Sigmoid colon (tissue), 4 donors: ENCODE measurements around the gene FANCD2.

Source experiments
- CTCF ChIP-seq, 4 experiments: fragments of 450-650 bp in 3 of 4; fragments of 200-600 bp in 1 of 4; IDR thresholded peaks; one replicate each; pipeline ENCODE4 v1.5.1; 2016 to 2019; ENCODE audit warnings: antibody characterized with exemption in 4 of 4, mild to moderate bottlenecking in 3 of 4, moderate library complexity in 2 of 4
- EP300 ChIP-seq, 4 donors: sonication (generic); formaldehyde crosslinking; IDR thresholded peaks; one replicate each; pipeline ENCODE4 v1.6.1; 2017; ENCODE audit warnings: antibody characterized with exemption in 4 of 4
- POLR2AphosphoS5 ChIP-seq, 4 donors: sonication (generic); formaldehyde crosslinking; IDR thresholded peaks; one replicate each; pipeline ENCODE4 v1.6.1; 2017; ENCODE audit warnings: antibody characterized with exemption in 4 of 4

GRCh38 chr3:9986230-9986725, 40.0 kb upstream of the FANCD2 start:
- TF ChIP-seq CTCF (IDR thresholded peaks at IDR 0.05) (no peak), POLR2AphosphoS5 (IDR thresholded peaks at IDR 0.05) (no peak), EP300 (IDR thresholded peaks at IDR 0.05) (no peak)
